Large intestine (tissue), 12 donors: Measurements from ENCODE around the gene ACADVL. TPM values are rescaled to one million over a fixed set of nuclear protein-coding genes. Genes with fewer than 3 reads are reported as not detected.
A peak's percentile ranks its signal among the peaks of the same experiment; 100 is the strongest.
"Not testable (repeated sequence)": the region's sequence is repeated elsewhere in the genome, so short reads cannot be mapped to it uniquely, and the experiment has no call there.

Experiments used
- DNase-seq, 2 donors: peaks; one replicate each; pipeline versions ENCODE4 v3.0.0 to v3.0.0-alpha.2; 2013
- H3K27ac ChIP-seq: one replicate; pipeline ENCODE4 v1.5.1; 2013; ENCODE audit warnings: low read length
- H3K27me3 ChIP-seq: 2 replicates; pipeline ENCODE4 v1.6.1; 2013; ENCODE audit warnings: low read length; ENCODE audit not compliant: control insufficient read depth, insufficient read depth
- H3K36me3 ChIP-seq: 2 replicates; pipeline ENCODE4 v1.6.1; 2013; ENCODE audit warnings: low read length; ENCODE audit not compliant: control insufficient read depth, insufficient read depth
- H3K4me1 ChIP-seq: one replicate; pipeline ENCODE4 v1.6.1; 2013; ENCODE audit warnings: low read length; ENCODE audit not compliant: control insufficient read depth, insufficient read depth
- H3K4me3 ChIP-seq: one replicate; pipeline ENCODE4 v1.5.1; 2013; ENCODE audit warnings: low read length
- H3K9me3 ChIP-seq: one replicate; pipeline ENCODE4 v1.6.1; 2013; ENCODE audit warnings: mild to moderate bottlenecking, low read depth, low read length, moderate library complexity; ENCODE audit not compliant: control insufficient read depth
- WGBS: methylation state at CpG from one replicate; pipeline ENCODE4 v1.1.5; 2013; ENCODE audit warnings: low lambda C conversion rate; ENCODE audit not compliant: insufficient coverage; 5-methylcytosine and 5-hydroxymethylcytosine counted together
- long read RNA-seq, 11 donors: transcript quantifications; one replicate each; lab custom pipeline, GENCODE V29; 2026
- polyA plus RNA-seq: library from polyadenylated mRNA; unstranded; fragments of 120-200 nt; gene quantifications from one replicate; pipeline ENCODE4 v1.2.1, GENCODE V29; 2013

The ACADVL gene
- 490 TPM for polyA plus RNA-seq
- long read RNA-seq, donor 1, transcript ACADVL-203 (20 exons, 2,323 nt), result minor isoform, 6 of 38 reads
- long read RNA-seq, donor 1, transcript ACADVL-206 (8 exons, 1,212 nt), result major isoform, 8 of 38 reads
- long read RNA-seq, donor 1, transcript ACADVL-214 (1 exons, 1,732 nt), result major isoform, 8 of 38 reads
- long read RNA-seq, donor 1, partial matches to known transcripts, result 5 of 38 reads
- long read RNA-seq, donor 1, other reads (novel, unspliced or antisense), result 0 of 38 reads
- long read RNA-seq, donor 2, transcript ACADVL-214 (1 exons, 1,732 nt), result minor isoform, 23 of 1,198 reads
- long read RNA-seq, donor 2, transcript ACADVL-206 (8 exons, 1,212 nt), result minor isoform, 9 of 1,198 reads
- long read RNA-seq, donor 2, transcript ACADVL-215 (5 exons, 709 nt), result minor isoform, 10 of 1,198 reads
- long read RNA-seq, donor 2, transcript ACADVL-203 (20 exons, 2,323 nt), result major isoform, 42 of 1,198 reads
- long read RNA-seq, donor 2, partial matches to known transcripts, result 1,047 of 1,198 reads
- long read RNA-seq, donor 2, other reads (novel, unspliced or antisense), result 50 of 1,198 reads
- long read RNA-seq, donor 3, result 0 reads
- long read RNA-seq, donor 4, partial matches to known transcripts, result 0 of 1 reads
- long read RNA-seq, donor 4, other reads (novel, unspliced or antisense), result 0 of 1 reads
- long read RNA-seq, donor 5, transcript ACADVL-203 (20 exons, 2,323 nt), result major isoform, 18 of 46 reads
- long read RNA-seq, donor 5, transcript ACADVL-215 (5 exons, 709 nt), result minor isoform, 7 of 46 reads
- long read RNA-seq, donor 5, transcript ACADVL-206 (8 exons, 1,212 nt), result minor isoform, 5 of 46 reads
- long read RNA-seq, donor 5, partial matches to known transcripts, result 5 of 46 reads
- long read RNA-seq, donor 5, other reads (novel, unspliced or antisense), result 0 of 46 reads
- long read RNA-seq, donor 6, transcript ACADVL-203 (20 exons, 2,323 nt), result minor isoform, 16 of 53 reads
- long read RNA-seq, donor 6, transcript ACADVL-206 (8 exons, 1,212 nt), result minor isoform, 5 of 53 reads
- long read RNA-seq, donor 6, transcript ACADVL-214 (1 exons, 1,732 nt), result major isoform, 17 of 53 reads
- long read RNA-seq, donor 6, partial matches to known transcripts, result 0 of 53 reads
- long read RNA-seq, donor 6, other reads (novel, unspliced or antisense), result 5 of 53 reads
- long read RNA-seq, donor 7, transcript ACADVL-206 (8 exons, 1,212 nt), result minor isoform, 5 of 26 reads
- long read RNA-seq, donor 7, transcript ACADVL-203 (20 exons, 2,323 nt), result major isoform, 8 of 26 reads
- long read RNA-seq, donor 7, transcript ACADVL-214 (1 exons, 1,732 nt), result minor isoform, 7 of 26 reads
- long read RNA-seq, donor 7, partial matches to known transcripts, result 0 of 26 reads
- long read RNA-seq, donor 7, other reads (novel, unspliced or antisense), result 0 of 26 reads
- long read RNA-seq, donor 8, transcript ACADVL-203 (20 exons, 2,323 nt), result major isoform, 31 of 114 reads
- long read RNA-seq, donor 8, transcript ACADVL-214 (1 exons, 1,732 nt), result minor isoform, 8 of 114 reads
- long read RNA-seq, donor 8, transcript ACADVL-209 (2 exons, 562 nt), result minor isoform, 7 of 114 reads
- long read RNA-seq, donor 8, transcript ACADVL-206 (8 exons, 1,212 nt), result minor isoform, 9 of 114 reads
- long read RNA-seq, donor 8, partial matches to known transcripts, result 48 of 114 reads
- long read RNA-seq, donor 8, other reads (novel, unspliced or antisense), result 0 of 114 reads
- long read RNA-seq, donor 9, transcript ACADVL-206 (8 exons, 1,212 nt), result minor isoform, 11 of 104 reads
- long read RNA-seq, donor 9, transcript ACADVL-203 (20 exons, 2,323 nt), result major isoform, 25 of 104 reads
- long read RNA-seq, donor 9, transcript ACADVL-209 (2 exons, 562 nt), result minor isoform, 7 of 104 reads
- long read RNA-seq, donor 9, transcript ACADVL-214 (1 exons, 1,732 nt), result minor isoform, 11 of 104 reads
- long read RNA-seq, donor 9, partial matches to known transcripts, result 36 of 104 reads
- long read RNA-seq, donor 9, other reads (novel, unspliced or antisense), result 0 of 104 reads
- long read RNA-seq, donor 10, transcript ACADVL-203 (20 exons, 2,323 nt), result major isoform, 27 of 70 reads
- long read RNA-seq, donor 10, transcript ACADVL-206 (8 exons, 1,212 nt), result minor isoform, 8 of 70 reads
- long read RNA-seq, donor 10, transcript ACADVL-214 (1 exons, 1,732 nt), result minor isoform, 6 of 70 reads
- long read RNA-seq, donor 10, partial matches to known transcripts, result 17 of 70 reads
- long read RNA-seq, donor 10, other reads (novel, unspliced or antisense), result 0 of 70 reads
- long read RNA-seq, donor 11, transcript ACADVL-206 (8 exons, 1,212 nt), result minor isoform, 6 of 37 reads
- long read RNA-seq, donor 11, transcript ACADVL-203 (20 exons, 2,323 nt), result major isoform, 18 of 37 reads
- long read RNA-seq, donor 11, transcript ACADVL-214 (1 exons, 1,732 nt), result minor isoform, 5 of 37 reads
- long read RNA-seq, donor 11, partial matches to known transcripts, result 0 of 37 reads
- long read RNA-seq, donor 11, other reads (novel, unspliced or antisense), result 0 of 37 reads

DNA sequence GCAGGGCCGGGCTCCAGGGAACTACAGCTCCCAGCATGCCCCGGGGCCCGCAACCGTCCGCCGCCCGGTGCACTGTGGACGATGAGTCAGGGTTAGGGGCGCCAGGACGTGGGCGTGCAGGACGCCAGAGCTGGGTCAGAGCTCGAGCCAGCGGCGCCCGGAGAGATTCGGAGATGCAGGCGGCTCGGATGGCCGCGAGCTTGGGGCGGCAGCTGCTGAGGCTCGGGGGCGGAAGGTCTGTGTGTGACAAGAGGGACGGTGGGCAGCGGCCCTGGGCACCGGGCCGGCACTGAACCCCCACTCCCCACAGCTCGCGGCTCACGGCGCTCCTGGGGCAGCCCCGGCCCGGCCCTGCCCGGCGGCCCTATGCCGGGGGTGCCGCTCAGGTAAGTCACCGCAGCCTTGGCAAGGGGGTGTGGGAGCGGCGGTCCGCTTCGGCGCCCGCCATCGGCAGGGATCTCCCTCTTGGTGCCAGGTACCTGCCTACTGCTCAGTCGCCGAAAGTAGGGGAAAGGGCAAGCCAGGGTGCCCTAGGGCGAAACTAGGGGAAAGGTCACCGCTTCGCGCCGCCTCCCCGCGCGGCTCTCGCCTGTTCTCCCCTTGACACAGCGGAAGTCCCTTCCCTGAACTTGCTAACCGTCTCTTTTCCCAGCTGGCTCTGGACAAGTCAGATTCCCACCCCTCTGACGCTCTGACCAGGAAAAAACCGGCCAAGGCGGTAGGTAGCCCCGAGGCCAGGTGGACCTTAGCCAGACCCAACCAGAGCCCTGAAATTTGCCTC lies at the start of gene ACADVL, which contains the start of gene DLG4:
Gene ACADVL, plus strand, starts transcription at position 127 of the 781 bp plus-strand sequence. Its CDS starts 47 bp downstream, at position 174.
Gene DLG4, minus strand, starts transcription at position 25 of the 781 bp plus-strand sequence.
- no peaks in the 10 kb centered on the region for H3K9me3 ChIP-seq
- DNase-seq, result peak; percentile 86 to 90
- no CpG with 5 or more reads among the region's 63 CpGs for WGBS
- peak within 1 kb of the TSS; percentile 90 for H3K27ac ChIP-seq
- peaks cover 31% of the 10 kb centered on the region for H3K4me1 ChIP-seq
- H3K4me3 ChIP-seq, result peak within 1 kb of the TSS; percentile 85
- H3K36me3 ChIP-seq, result peaks cover 40% of the 10 kb centered on the region
- H3K27me3 ChIP-seq, result peaks cover 24% of the 10 kb centered on the region

DNA sequence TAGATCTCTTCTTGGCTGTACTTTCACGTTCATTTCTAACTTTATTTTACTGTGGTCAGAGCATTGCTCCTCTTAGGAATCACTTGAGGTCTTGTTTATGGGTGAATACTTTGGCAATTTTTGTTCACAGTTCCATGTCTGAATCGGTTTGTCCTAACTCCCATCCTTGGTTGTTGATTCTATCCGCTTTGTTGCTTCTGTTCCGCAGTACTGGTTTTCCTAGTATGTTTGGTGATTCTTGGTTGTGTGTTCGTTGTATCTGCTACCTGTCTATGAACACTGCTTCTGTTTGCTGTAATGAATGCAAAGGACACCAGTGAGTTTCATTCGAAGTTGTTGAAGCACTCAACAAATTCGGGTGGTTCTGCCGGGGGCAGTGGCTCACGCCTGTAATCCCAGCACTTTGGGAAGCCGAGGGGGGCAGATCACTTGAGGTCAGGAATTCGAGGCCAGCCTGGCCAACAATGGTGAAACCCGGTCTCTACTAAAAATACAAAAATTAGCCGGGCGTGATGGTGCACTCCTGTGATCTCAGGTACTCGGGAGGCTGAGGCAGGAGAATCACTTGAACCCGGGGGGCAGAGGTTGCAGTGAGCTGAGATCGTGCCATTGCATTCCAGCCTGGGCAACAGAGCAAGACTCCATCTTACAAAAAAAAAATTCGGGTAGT lies 47.1 kb upstream of the ACADVL start:
- peaks cover 22% of the 10 kb centered on the region for H3K9me3 ChIP-seq
- H3K27ac ChIP-seq, DNase-seq, H3K27me3 ChIP-seq, H3K4me1 ChIP-seq, H3K4me3 ChIP-seq, H3K36me3 ChIP-seq: not testable (repeated sequence)
- 100% methylated on average over 1 of the region's 18 CpGs for WGBS

- WGBS, result no CpG with 5 or more reads among the region's 69 CpGs
- peak in 1 of 2 donors; percentile 42 for DNase-seq
- H3K9me3 ChIP-seq, result peaks cover 22% of the 10 kb centered on the region
- peaks cover 19% of the 10 kb centered on the region for H3K4me1 ChIP-seq
- no peaks in the 10 kb centered on the region for H3K36me3 ChIP-seq
- no peak overlapping the region for H3K27ac ChIP-seq
- H3K4me3 ChIP-seq, result no peak overlapping the region
- peaks cover 14% of the 10 kb centered on the region for H3K27me3 ChIP-seq
Observed at GRCh38 chr17:7173687-7174602, 45.8 kb upstream of the ACADVL start.

DNA sequence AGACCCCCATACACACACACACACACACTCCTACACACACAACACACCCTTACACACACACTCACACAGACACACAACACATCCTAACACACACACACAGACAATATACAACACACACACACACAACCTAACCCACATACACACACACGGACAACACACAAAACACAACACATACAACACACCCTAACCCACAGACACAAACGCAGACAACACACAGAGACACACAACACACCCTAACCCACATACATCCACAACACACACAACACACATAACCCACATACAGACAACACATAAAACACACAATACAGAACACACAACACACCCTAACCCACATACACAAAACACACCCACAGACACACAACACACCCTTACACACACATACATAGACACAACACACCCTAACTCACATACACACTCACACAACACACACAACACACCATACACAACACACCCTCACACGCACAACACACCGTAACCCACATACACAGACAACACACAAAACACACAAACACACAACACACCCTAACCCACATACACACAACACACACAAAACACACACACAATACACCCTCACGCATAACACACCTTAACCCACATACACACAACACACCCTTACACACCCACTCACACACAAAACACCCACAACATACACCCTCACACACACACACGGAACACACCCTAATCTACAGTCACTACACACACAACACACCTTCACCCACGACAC lies 45.0 kb upstream of the ACADVL start:
- Histone ChIP-seq H3K9me3 (peaks cover 19% of the 10 kb centered on the region), H3K36me3 (no peaks in the 10 kb centered on the region), H3K4me1 (peaks cover 27% of the 10 kb centered on the region), H3K27ac (no peak overlapping the region), H3K27me3 (peaks cover 16% of the 10 kb centered on the region), H3K4me3 (no peak overlapping the region)
- WGBS, result no CpG with 5 or more reads among the region's 7 CpGs
- DNase-seq, result no peak

DNA sequence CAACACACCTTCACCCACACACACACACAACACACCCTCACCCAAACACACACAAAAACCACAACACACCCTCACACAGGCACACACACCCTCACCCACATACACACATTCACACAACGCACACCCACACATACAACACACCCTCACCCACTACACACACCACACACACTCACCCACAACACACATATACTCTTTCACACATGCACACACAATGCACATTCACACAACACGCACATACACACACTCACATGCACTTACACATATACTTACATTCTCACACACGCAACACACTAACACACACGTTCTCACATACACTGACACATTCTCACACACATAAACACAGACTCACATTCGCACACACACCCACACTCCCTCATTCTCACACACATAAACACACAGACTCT lies 44.4 kb upstream of the ACADVL start:
- no peak for DNase-seq
- peaks cover 28% of the 10 kb centered on the region for H3K4me1 ChIP-seq
- no peaks in the 10 kb centered on the region for H3K36me3 ChIP-seq
- H3K27ac ChIP-seq, result no peak overlapping the region
- H3K4me3 ChIP-seq, result no peak overlapping the region
- 100% methylated on average over 4 of the region's 5 CpGs for WGBS
- peaks cover 16% of the 10 kb centered on the region for H3K27me3 ChIP-seq
- H3K9me3 ChIP-seq, result peaks cover 18% of the 10 kb centered on the region

DNA sequence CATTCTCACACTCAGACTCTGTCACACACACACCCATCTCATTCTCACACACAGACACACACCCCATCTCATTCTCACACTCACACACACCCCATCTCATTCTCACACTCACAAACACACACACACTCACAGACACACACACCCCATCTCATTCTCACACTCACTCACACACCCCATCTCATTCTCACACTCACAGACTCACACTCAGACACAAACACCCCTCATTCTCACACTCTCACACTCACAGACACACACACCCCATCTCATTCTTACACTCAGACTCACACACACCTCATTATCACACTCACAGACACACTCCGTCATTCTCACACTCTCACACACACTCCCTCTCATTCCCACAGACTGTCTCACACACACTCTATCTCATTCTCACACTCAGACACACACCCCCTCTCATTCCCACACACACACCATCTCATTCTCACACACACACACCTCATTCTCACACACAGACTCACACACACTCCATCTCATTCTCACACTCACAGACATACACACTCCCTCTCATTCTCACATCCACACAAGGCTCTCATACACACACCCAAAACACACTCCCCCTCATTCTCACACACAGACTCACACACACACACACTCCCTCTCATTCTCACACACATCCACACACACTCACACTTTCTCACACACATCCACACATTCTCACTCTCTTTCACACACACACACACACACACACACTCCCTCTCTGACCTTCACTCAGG lies 43.5 kb upstream of the ACADVL start:
- Histone ChIP-seq H3K9me3 (peaks cover 18% of the 10 kb centered on the region), H3K27ac (no peak overlapping the region), H3K4me1 (peaks cover 28% of the 10 kb centered on the region), H3K27me3 (peaks cover 16% of the 10 kb centered on the region), H3K36me3 (no peaks in the 10 kb centered on the region), H3K4me3 (no peak overlapping the region)
- 100% methylated on average over 1 of the region's 1 CpG for WGBS
- no peak for DNase-seq
